ENCODE measurements around the gene SERPINB2.
"Not testable (repeated sequence)": the region's sequence is repeated elsewhere in the genome, so short reads cannot be mapped to it uniquely, and the experiment has no call there.

The SERPINB2 gene

DNA sequence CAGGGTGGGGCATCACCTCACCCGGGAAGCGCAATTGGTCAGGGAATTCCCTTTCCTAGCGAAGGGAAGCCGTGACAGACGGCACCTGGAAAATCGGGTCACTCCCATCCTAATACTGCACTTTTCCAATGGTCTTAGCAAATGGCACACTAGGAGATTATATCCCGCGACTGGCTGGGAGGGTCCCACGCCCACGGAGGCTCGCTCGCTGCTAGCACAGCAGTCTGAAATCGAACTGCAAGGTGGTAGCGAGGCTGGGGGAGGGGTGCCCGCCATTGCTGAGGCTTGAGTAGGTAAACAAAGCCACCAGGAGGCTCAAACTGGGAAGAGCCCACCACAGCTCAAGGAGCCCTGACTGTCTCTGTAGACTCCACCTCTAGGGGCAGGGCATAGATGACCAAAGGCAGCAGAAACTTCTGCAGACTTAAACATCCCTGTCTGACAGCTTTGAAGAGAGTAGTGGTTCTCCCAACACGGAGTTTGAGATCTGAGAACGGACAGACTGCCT is 53.1 kb downstream of the SERPINB2 start:
- DNase-seq: not testable (repeated sequence)

- DNase-seq: no peak
Observed at GRCh38 chr18:63947051-63947790, 59.7 kb downstream of the SERPINB2 start.

DNA sequence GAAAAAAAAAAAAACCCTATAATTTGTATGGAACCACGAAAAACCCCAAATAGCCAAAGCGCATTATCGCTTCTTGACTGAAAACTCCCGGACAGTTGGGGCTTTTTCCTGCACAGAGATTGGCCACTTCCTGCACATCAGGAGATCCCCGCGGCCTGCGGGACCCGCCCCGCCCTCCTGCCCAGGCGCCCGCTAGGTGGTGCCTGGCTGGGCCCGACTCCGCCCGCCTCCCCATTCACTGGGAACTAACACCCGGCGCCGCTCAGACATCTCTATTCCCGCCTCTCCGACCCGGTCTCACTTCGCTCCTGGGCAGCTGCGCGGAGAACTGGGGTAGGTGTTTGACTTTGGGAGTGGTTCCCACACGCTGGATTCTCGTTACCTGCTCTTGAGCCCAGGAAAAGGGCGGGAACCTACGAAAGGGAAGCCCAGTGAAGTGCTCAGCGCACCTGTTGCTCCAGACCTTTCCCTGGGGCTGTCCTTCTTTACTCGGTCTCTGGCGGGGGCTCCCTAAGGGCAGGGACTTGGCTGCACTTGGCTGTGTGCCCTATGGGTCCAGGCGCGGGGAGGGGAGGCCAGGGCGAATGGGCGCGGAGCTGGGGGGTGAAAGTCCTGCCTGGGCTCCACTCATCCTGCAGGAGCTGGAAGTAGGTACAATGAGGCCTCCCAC is 61.7 kb downstream of the SERPINB2 start, which contains the start of gene HMSD:
TSS of gene HMSD (plus strand) at position 234 of the 670 bp plus-strand sequence. CDS start 4,155 bp downstream, outside the sequence.
- DNase-seq: peak; percentile 42

DNA sequence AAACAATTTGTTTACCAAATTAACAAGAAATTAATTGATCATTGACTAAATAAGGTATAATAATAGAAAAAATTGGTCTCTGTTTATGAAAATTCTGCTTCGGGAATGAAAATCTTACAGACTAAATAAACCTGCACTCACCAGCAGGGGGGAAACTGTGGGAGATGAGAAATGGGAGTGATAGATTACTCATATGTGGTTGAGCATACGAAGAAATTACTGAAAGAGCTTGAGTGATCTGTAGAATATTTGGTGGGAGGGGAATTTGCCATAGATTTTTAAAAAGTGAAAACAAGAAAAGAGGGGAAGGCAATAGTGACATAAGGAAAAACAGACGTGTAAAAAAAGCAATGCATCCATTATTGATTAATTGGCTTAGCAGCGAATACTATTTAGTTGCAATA is 63.8 kb downstream of the SERPINB2 start:
- DNase-seq: no peak

Measured in CD4-positive, alpha-beta T cell treated with Interferon gamma for 1 hour (primary cell).